Choroid plexus epithelial cell (primary cell): Measurements from ENCODE around the gene BZW1.
A peak's percentile ranks its signal among the peaks of the same experiment; 100 is the strongest.
"Not testable (repeated sequence)": the region's sequence is repeated elsewhere in the genome, so short reads cannot be mapped to it uniquely, and the experiment has no call there.

Experiments used
- DNase-seq: peaks from one replicate; pipeline ENCODE4 v3.0.0-alpha.2; 2010; ENCODE audit warnings: low read depth
- H3K4me3 ChIP-seq: 2 replicates; pipeline ENCODE4 v1.5.1; 2011; ENCODE audit warnings: low read depth, mild to moderate bottlenecking, control low read depth, low read length, moderate library complexity
- TF ChIP-seq, protein P1 (sequence below): conservative IDR thresholded peaks from 2 replicates; pipeline ENCODE4 v1.5.1; 2011; ENCODE audit warnings: low read depth, mild to moderate bottlenecking, control low read depth, inconsistent platforms, low read length, moderate library complexity

BZW1 gene

DNA sequence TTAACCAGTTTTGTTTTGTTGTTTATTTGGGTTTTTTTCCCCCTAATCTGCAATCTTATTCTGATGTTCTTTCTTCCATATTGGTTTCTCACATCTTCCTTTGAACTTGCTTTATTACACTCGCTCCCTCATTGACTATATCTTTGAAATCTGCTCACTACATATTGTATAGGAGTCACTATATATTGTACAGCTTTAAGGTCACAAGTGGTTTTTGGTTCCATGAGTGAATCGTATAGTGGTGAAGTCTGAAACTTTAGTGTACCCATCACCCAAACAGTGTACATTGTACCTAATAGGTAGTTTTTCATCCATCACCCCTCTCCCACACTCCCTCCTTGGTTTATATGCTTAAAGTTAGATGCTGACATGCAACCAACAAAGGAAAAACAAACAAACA is 11.3 kb upstream of the BZW1 start:
- TF ChIP-seq, protein P1, sequence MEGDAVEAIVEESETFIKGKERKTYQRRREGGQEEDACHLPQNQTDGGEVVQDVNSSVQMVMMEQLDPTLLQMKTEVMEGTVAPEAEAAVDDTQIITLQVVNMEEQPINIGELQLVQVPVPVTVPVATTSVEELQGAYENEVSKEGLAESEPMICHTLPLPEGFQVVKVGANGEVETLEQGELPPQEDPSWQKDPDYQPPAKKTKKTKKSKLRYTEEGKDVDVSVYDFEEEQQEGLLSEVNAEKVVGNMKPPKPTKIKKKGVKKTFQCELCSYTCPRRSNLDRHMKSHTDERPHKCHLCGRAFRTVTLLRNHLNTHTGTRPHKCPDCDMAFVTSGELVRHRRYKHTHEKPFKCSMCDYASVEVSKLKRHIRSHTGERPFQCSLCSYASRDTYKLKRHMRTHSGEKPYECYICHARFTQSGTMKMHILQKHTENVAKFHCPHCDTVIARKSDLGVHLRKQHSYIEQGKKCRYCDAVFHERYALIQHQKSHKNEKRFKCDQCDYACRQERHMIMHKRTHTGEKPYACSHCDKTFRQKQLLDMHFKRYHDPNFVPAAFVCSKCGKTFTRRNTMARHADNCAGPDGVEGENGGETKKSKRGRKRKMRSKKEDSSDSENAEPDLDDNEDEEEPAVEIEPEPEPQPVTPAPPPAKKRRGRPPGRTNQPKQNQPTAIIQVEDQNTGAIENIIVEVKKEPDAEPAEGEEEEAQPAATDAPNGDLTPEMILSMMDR, result no peak
- H3K4me3 ChIP-seq, result no peak overlapping the region
- no peak for DNase-seq

DNA sequence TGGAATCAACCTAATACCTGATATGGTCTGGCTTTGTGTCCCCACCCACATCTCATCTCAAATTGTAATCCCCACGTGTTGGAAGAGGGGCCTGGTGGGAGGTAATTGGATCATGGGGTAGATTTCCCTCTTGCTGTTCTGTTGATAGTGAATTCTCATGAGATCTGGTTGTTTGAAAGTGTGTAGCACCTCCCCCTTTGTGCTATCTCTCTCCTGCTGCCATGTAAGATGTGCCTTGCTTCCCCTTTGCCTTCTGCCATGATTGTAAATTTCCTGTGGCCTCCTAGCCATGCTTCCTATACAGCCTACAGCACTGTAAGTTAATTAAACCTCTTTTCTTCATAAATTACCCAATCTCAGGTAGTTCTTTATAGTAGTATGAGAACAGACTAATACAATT is 10.3 kb upstream of the BZW1 start:
- not testable (repeated sequence) for H3K4me3 ChIP-seq, DNase-seq

DNA sequence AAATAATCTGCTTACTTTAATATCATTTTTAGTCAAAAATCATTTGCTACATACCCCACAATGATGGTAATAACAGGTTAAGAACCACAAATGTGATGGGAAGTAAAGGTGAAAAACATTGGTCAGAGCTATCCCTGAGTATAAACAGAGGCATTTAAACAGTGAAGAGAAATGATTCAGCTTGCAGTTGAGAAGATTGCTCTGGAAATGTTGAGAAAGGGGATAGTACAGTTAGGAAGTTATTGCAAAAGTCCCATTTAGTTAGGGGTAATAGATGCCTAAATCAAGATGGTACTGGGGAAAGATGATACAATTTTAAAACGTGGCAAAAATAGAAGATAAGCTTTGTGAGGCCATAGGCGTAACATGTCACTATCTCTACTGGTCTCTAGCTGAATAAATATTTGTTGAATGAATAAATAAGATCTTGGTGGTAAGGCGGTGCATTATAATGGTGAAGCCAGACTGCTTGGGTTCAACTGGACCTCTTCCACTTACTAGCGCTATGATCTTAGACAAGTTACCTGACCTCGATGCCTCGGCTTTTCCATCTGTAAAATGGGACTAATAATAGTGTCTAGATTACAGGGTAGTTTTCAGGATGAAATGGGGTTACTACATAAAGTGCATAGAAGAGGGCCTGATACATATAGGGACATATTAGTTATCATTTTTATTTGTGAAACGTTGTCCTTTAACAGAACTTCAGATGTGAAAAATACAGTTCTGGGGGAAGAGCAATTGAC is 2.0 kb upstream of the BZW1 start:
- H3K4me3 ChIP-seq, result no peak overlapping the region
- TF ChIP-seq, protein P1, result no peak

DNA sequence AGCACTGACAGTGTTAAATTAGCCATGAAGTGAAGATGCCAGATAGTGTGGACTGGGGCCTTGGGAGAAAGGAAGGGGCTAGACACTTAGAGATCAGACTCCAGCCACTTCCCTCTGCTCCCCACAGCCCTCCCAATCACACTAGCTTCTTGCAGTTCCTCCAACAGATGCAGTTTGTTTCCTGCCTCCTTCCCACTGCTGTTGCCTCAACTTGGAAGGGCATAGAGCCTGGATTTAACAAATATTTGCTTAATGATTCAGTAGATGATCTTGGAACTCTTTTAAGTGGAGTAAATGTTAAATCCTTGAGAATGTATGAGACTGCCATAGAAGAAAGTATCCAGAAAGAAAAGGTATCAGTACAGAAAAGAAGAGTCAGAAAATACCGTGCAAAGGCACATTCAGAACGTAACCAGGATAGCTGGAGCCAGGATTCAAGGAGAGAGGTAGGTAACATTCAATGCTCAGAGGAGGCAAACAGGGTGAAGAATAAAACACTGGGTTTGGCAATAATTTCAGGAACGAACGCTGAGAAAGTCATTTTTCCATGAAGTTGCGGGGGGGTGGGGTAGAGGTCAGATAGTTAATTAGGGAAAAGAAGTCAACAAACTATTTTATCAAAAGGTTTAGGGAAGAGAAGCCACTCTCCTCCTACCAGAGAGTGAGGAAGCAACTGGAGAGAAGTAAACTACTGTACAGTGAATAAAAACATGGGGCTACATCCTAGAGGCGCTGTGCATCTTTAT is 1.3 kb upstream of the BZW1 start:
- TF ChIP-seq, protein P1, result no peak
- DNase-seq, result peak; percentile 75
- peak overlapping the region; percentile 87 for H3K4me3 ChIP-seq

More for the DNA sequence above, 2.0 kb upstream of the BZW1 start:
- no peak for DNase-seq

DNA sequence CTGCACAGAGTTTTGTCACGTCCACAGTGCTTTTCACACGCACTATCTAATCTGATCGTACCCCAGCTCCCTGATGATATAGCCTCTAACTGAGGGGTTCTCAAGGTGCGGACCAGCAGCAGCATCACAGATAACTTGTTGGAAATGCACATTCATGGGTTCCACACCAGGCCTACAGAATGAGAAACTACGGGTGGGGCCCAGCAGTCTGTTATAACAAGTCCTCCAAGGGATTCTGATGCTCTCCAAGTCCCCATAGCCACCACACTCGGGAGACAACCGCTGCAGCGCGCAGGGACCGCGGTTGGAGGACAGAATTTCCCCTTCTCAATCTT is 745 bp upstream of the BZW1 start:
- DNase-seq, result no peak
- peak overlapping the region; percentile 87 for H3K4me3 ChIP-seq
- TF ChIP-seq, protein P1, result no peak

DNA sequence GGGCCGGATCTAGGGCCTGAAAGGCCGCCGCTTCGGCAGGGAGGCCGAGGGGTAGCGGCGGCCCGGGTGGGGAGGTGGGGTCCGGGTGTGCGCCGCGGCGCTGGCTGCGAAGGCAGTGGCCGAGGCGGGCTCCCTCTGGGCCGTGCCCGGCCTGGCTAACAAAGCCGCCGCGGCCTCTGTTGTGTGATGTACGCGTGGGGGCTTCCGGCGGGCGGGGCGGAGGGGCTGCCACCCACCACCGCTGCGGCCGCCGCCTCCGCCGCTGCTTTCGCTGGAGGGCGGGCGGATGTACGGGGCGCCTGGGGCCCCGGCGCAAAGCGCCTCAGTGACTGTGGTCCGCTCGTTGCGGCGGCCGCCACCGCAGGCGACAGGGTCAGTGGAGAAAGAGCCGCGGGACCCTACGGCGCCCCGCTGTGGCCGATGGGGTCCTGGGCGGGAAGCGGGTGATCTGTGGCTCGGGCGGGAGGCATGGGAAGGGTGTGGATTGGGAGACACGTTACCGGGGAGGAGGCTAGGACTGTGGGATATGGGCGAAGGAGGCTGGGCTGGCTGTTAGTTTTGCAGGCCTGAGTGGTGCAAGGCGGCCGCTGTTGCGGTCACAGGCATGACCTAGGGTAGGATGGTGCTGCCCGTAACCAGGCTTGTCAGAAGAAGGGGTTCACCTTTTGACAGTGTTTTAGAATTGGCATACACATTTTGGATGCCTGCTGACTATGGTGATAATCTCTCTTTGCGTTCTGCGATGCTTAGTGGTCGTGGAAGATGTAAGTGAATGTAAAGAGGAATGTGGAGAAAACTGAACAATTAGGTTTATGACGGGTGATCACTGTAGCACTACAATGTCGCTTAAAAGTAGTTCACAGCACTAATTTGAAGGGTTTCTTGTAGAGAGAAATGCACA is 662 bp downstream of the BZW1 start:
- H3K4me3 ChIP-seq, result peak overlapping the region; percentile 87
- TF ChIP-seq, protein P1, result peak; percentile 26
- peak; percentile 50 for DNase-seq

DNA sequence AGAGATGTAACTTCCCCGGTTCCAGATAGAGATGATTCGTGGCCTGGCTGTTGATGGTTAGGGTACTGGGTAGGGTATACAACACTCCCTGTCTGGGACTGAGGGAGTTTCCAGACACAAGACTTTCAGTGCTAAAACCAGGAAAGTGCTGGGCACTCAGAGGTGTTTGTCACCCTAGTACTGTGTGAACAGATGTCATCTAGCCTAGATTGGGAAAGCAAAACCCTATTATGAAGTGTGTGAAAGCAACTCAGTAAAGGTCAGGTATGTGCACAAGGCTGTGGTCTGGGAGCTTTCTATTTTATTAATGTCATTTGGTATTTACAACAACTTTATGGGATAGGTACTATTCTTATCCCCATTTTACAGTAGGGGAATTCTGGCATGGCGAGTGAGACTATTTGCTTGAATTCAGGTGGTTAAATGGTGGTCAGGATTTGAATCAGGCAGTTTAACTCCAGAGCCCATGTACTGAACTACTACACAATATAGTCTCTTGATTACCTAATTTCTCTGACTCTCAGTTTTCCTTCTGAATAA is 2.6 kb downstream of the BZW1 start:
- peak overlapping the region; percentile 26 for H3K4me3 ChIP-seq
- peak; percentile 39 for DNase-seq
- TF ChIP-seq, protein P1, result no peak
